Hepatocyte (in vitro differentiated cells): ENCODE data around the gene WDR19. TPM values are rescaled to one million over a fixed set of nuclear protein-coding genes. Genes with fewer than 3 reads are reported as not detected.

ENCODE experiments used
- DNase-seq: peaks from one replicate; pipeline ENCODE4 v3.0.0-alpha.2; 2016; ENCODE audit warnings: low spot score
- H2AFZ ChIP-seq: fragments of 200-600 bp; sonication (generic); 2 replicates; pipeline ENCODE4 v1.6.0; 2016; ENCODE audit warnings: antibody characterized with exemption, mild to moderate bottlenecking
- H3K27ac ChIP-seq: fragments of 200-600 bp; sonication (generic); 2 replicates; pipeline ENCODE4 v1.5.1; 2016; ENCODE audit warnings: mild to moderate bottlenecking
- H3K27me3 ChIP-seq: fragments of 200-600 bp; sonication (generic); 2 replicates; pipeline ENCODE4 v1.6.1; 2016
- H3K36me3 ChIP-seq: fragments of 200-600 bp; sonication (generic); replicated peaks from 2 replicates; pipeline ENCODE4 v1.5.1; 2016; ENCODE audit warnings: low read depth; ENCODE audit not compliant: insufficient read depth
- H3K4me1 ChIP-seq: fragments of 200-600 bp; sonication (generic); 2 replicates; pipeline ENCODE4 v1.5.1; 2016; ENCODE audit warnings: mild to moderate bottlenecking, moderate library complexity; ENCODE audit not compliant: insufficient read depth
- H3K4me2 ChIP-seq: fragments of 200-600 bp; sonication (generic); 2 replicates; pipeline ENCODE4 v1.6.0; 2016
- H3K4me3 ChIP-seq: fragments of 200-600 bp; sonication (generic); 2 replicates; pipeline ENCODE4 v1.5.1; 2016; ENCODE audit warnings: mild to moderate bottlenecking
- H3K79me2 ChIP-seq: fragments of 200-600 bp; sonication (generic); 2 replicates; pipeline ENCODE4 v1.6.0; 2017; ENCODE audit warnings: mild to moderate bottlenecking
- H3K9me2 ChIP-seq: fragments of 200-600 bp; sonication (generic); replicated peaks from 2 replicates; pipeline ENCODE4 v1.6.0; 2017; ENCODE audit warnings: mild to moderate bottlenecking; ENCODE audit not compliant: insufficient read depth
- H3K9me3 ChIP-seq: fragments of 200-600 bp; sonication (generic); 2 replicates; pipeline ENCODE4 v1.5.1; 2016; ENCODE audit warnings: low read depth, mild to moderate bottlenecking
- H4K20me1 ChIP-seq: fragments of 200-600 bp; sonication (generic); 2 replicates; pipeline ENCODE4 v1.6.0; 2016; ENCODE audit warnings: mild to moderate bottlenecking; ENCODE audit not compliant: insufficient read depth, poor library complexity, severe bottlenecking
- CTCF ChIP-seq: fragments of 200-600 bp; sonication (generic); IDR thresholded peaks from 2 replicates; pipeline ENCODE4 v1.5.1; 2016; ENCODE audit warnings: antibody characterized with exemption, mild to moderate bottlenecking; ENCODE audit not compliant: poor library complexity
- EZH2 ChIP-seq: fragments of 200-600 bp; sonication (generic); IDR thresholded peaks from 2 replicates; pipeline ENCODE4 v1.6.1; 2016; ENCODE audit warnings: antibody characterized with exemption, mild to moderate bottlenecking, borderline replicate concordance
- EZH2phosphoT487 ChIP-seq: fragments of 200-600 bp; sonication (generic); IDR thresholded peaks from one replicate; pipeline ENCODE4 v1.6.1; 2018; ENCODE audit warnings: antibody characterized with exemption, mild to moderate bottlenecking, low read depth, moderate library complexity; ENCODE audit not compliant: unreplicated experiment, severe bottlenecking
- WGBS: methylation state at CpG from one replicate; pipeline ENCODE4 v1.1.6; 2016; ENCODE audit warnings: low lambda C conversion rate; ENCODE audit errors: missing lambda C conversion rate; 5-methylcytosine and 5-hydroxymethylcytosine counted together
- polyA plus RNA-seq: library from polyadenylated mRNA; unstranded; fragments of >200 nt; fragmentation: Nextera tagmentation; extraction: Ambion mirVana; gene quantifications from 2 replicates; pipeline ENCODE4 v1.2.1, GENCODE V29; 2016
- total RNA-seq: library from RNA; depleted of rRNA; stranded (reverse); fragments of >200 nt; gene quantifications from 2 replicates; pipeline ENCODE4 v1.2.3, GENCODE V29; 2014

WDR19 gene
- total and polyA plus RNA-seq, 2 experiments from 2014 or later: 13.6 to 30.3 TPM

GRCh38 chr4:39305912-39306677 is 123.8 kb downstream of the WDR19 start:
- TF ChIP-seq CTCF (no peak), EZH2 (no peak), EZH2phosphoT487 (no peak)
- 81% methylated on average over 14 of the region's 14 CpGs for WGBS
- Histone ChIP-seq H4K20me1 (no peaks in the 10 kb centered on the region), H3K36me3 (no peaks in the 10 kb centered on the region), H3K4me2 (no peak overlapping the region), H3K4me1 (no peaks in the 10 kb centered on the region), H3K9me2 (no peaks in the 10 kb centered on the region), H3K9me3 (no peaks in the 10 kb centered on the region), H3K27ac (no peak overlapping the region), H2AFZ (no peak overlapping the region), H3K4me3 (no peak overlapping the region), H3K27me3 (no peaks in the 10 kb centered on the region), H3K79me2 (no peaks in the 10 kb centered on the region)
- no peak for DNase-seq

GRCh38 chr4:39308611-39309010 is 126.3 kb downstream of the WDR19 start:
- Histone ChIP-seq H3K9me2 (no peaks in the 10 kb centered on the region), H3K4me3 (no peak overlapping the region), H4K20me1 (no peaks in the 10 kb centered on the region), H3K4me2 (no peak overlapping the region), H3K4me1 (no peaks in the 10 kb centered on the region), H2AFZ (no peak overlapping the region), H3K27me3 (no peaks in the 10 kb centered on the region), H3K36me3 (no peaks in the 10 kb centered on the region), H3K9me3 (no peaks in the 10 kb centered on the region), H3K79me2 (no peaks in the 10 kb centered on the region), H3K27ac (no peak overlapping the region)
- DNase-seq: no peak
- TF ChIP-seq EZH2phosphoT487: no peak
- no peak for TF ChIP-seq CTCF
- no peak for TF ChIP-seq EZH2
- 98% methylated on average over 6 of the region's 6 CpGs for WGBS

GRCh38 chr4:39312816-39313215 is 130.5 kb downstream of the WDR19 start:
- H3K79me2 ChIP-seq: no peaks in the 10 kb centered on the region
- H4K20me1 ChIP-seq: no peaks in the 10 kb centered on the region
- no peaks in the 10 kb centered on the region for H3K27me3 ChIP-seq
- H3K4me3 ChIP-seq: no peak overlapping the region
- no peak overlapping the region for H2AFZ ChIP-seq
- H3K4me1 ChIP-seq: no peaks in the 10 kb centered on the region
- H3K36me3 ChIP-seq: no peaks in the 10 kb centered on the region
- no peaks in the 10 kb centered on the region for H3K9me3 ChIP-seq
- 51% methylated on average over 4 of the region's 4 CpGs for WGBS
- no peak overlapping the region for H3K27ac ChIP-seq
- DNase-seq: no peak
- no peaks in the 10 kb centered on the region for H3K9me2 ChIP-seq
- H3K4me2 ChIP-seq: no peak overlapping the region
- TF ChIP-seq EZH2: no peak
- no peak for TF ChIP-seq CTCF
- no peak for TF ChIP-seq EZH2phosphoT487

GRCh38 chr4:39319676-39320075 is 137.3 kb downstream of the WDR19 start:
- Histone ChIP-seq H3K27ac (no peak overlapping the region), H3K9me3 (no peaks in the 10 kb centered on the region), H3K79me2 (no peaks in the 10 kb centered on the region), H3K27me3 (no peaks in the 10 kb centered on the region), H4K20me1 (no peaks in the 10 kb centered on the region), H3K4me1 (no peaks in the 10 kb centered on the region), H3K4me2 (no peak overlapping the region), H3K9me2 (no peaks in the 10 kb centered on the region), H3K4me3 (no peak overlapping the region), H3K36me3 (no peaks in the 10 kb centered on the region), H2AFZ (no peak overlapping the region)
- 88% methylated on average over 4 of the region's 4 CpGs for WGBS
- DNase-seq: no peak
- no peak for TF ChIP-seq EZH2phosphoT487
- TF ChIP-seq CTCF: no peak
- TF ChIP-seq EZH2: no peak
